WTC11 (cell line): ENCODE measurements around the gene LRRC4. TPM values are rescaled to one million over a fixed set of nuclear protein-coding genes. Genes with fewer than 3 reads are reported as not detected.
A peak's percentile ranks its signal among the peaks of the same experiment; 100 is the strongest.

ENCODE experiments used
- ATAC-seq: fragments of 200-7000 bp; cut with Tn5 transposase; 2 replicates; pipeline ENCODE4 v1.10.0; 2021; ENCODE audit warnings: mild to moderate bottlenecking, moderate library complexity
- CTCF ChIA-PET: fragments of 300-600 bp; sonication (Branson Sonifier 250); formaldehyde crosslinking; loops from one replicate; lab custom pipeline; 2021; ENCODE audit warnings: antibody characterized with exemption; lab: Charles Lee
- POLR2A ChIA-PET: fragments of 350-600 bp; sonication (Branson Sonifier 250); formaldehyde crosslinking; loops from one replicate; lab custom pipeline; 2021; ENCODE audit warnings: antibody characterized with exemption; lab: Charles Lee
- DNase-seq: peaks from one replicate; pipeline ENCODE4 v3.0.0; 2021; ENCODE audit warnings: low spot score
- H3K27ac Mint-ChIP-seq: 2 replicates; pipeline ENCODE4 v1.8.0; 2021; ENCODE audit warnings: mixed read lengths
- H3K27me3 Mint-ChIP-seq: 2 replicates; pipeline ENCODE4 v1.8.0; 2021; ENCODE audit warnings: low read depth, mild to moderate bottlenecking, moderate library complexity, mixed read lengths
- H3K36me3 Mint-ChIP-seq: 2 replicates; pipeline ENCODE4 v1.8.0; 2021; ENCODE audit warnings: mixed read lengths
- H3K4me1 Mint-ChIP-seq: 2 replicates; pipeline ENCODE4 v1.8.0; 2022; ENCODE audit warnings: mixed read lengths
- H3K4me3 Mint-ChIP-seq: 2 replicates; pipeline ENCODE4 v1.8.0; 2021; ENCODE audit warnings: mild to moderate bottlenecking, moderate library complexity, mixed read lengths
- H3K9me3 Mint-ChIP-seq: 2 replicates; pipeline ENCODE4 v1.8.0; 2021; ENCODE audit warnings: mixed read lengths
- GRHL2 ChIP-seq: fragments of 250-450 bp; sonication (Bioruptor Pico); IDR thresholded peaks from 2 replicates; pipeline ENCODE4 v1.8.0; 2022; ENCODE audit warnings: mild to moderate bottlenecking, moderate library complexity; ENCODE audit not compliant: insufficient replicate concordance, severe bottlenecking
- HMGA2 ChIP-seq: fragments of 250-450 bp; sonication (Bioruptor Pico); IDR thresholded peaks from 2 replicates; pipeline ENCODE4 v1.4.0; 2021; ENCODE audit warnings: mild to moderate bottlenecking, moderate library complexity
- MYBL2 ChIP-seq: sonication (generic); formaldehyde crosslinking; IDR thresholded peaks from 2 replicates; pipeline ENCODE4 v1.8.1; 2023; ENCODE audit warnings: mild to moderate bottlenecking, moderate library complexity, missing genetic modification reagents
- NR2C2 ChIP-seq: sonication (generic); formaldehyde crosslinking; IDR thresholded peaks from 2 replicates; pipeline ENCODE4 v1.8.0; 2022; ENCODE audit warnings: mild to moderate bottlenecking, missing genetic modification reagents
- OVOL2 ChIP-seq: fragments of 250-450 bp; sonication (Bioruptor Pico); IDR thresholded peaks from 2 replicates; pipeline ENCODE4 v1.9.0; 2021; ENCODE audit warnings: mild to moderate bottlenecking, borderline replicate concordance
- RORB ChIP-seq: fragments of 250-450 bp; sonication (Bioruptor Pico); IDR thresholded peaks from 2 replicates; pipeline ENCODE4 v1.9.0; 2021; ENCODE audit warnings: mild to moderate bottlenecking
- TP53 ChIP-seq: sonication (generic); formaldehyde crosslinking; IDR thresholded peaks from 2 replicates; pipeline ENCODE4 v1.8.1; 2023; ENCODE audit warnings: mild to moderate bottlenecking, missing genetic modification reagents
- ZNF121 ChIP-seq: sonication (generic); formaldehyde crosslinking; IDR thresholded peaks from 2 replicates; pipeline ENCODE4 v1.8.0; 2023; ENCODE audit warnings: missing genetic modification reagents
- ZNF232 ChIP-seq: sonication (generic); formaldehyde crosslinking; IDR thresholded peaks from 2 replicates; pipeline ENCODE4 v1.8.0; 2022; ENCODE audit warnings: mild to moderate bottlenecking, missing genetic modification reagents
- ZNF423 ChIP-seq: fragments of 250-450 bp; sonication (Bioruptor Pico); IDR thresholded peaks from 2 replicates; pipeline ENCODE4 v2.1.2; 2022; ENCODE audit warnings: mild to moderate bottlenecking, moderate library complexity
- total RNA-seq: library from RNA; stranded (reverse); gene quantifications from 3 replicates; pipeline ENCODE4 v1.2.3, GENCODE V29; 2021
- TF ChIP-seq, protein P1 (sequence below): fragments of 250-450 bp; sonication (Bioruptor Pico); conservative IDR thresholded peaks from 2 replicates; pipeline ENCODE4 v1.9.0; 2021; ENCODE audit warnings: mild to moderate bottlenecking
- TF ChIP-seq, protein P2 (sequence below): sonication (generic); formaldehyde crosslinking; IDR thresholded peaks from 2 replicates; pipeline ENCODE4 v1.8.1; 2022; ENCODE audit warnings: missing genetic modification reagents, borderline replicate concordance
- TF ChIP-seq, protein P3 (sequence below): sonication (generic); formaldehyde crosslinking; IDR thresholded peaks from 2 replicates; pipeline ENCODE4 v1.8.0; 2023; ENCODE audit warnings: missing genetic modification reagents
- TF ChIP-seq, protein P4 (sequence below): fragments of 250-450 bp; sonication (Bioruptor Pico); IDR thresholded peaks from 2 replicates; pipeline ENCODE4 v1.9.0; 2021; ENCODE audit warnings: mild to moderate bottlenecking
- TF ChIP-seq, protein P5 (sequence below): sonication (generic); formaldehyde crosslinking; IDR thresholded peaks from 2 replicates; pipeline ENCODE4 v1.8.1; 2022; ENCODE audit warnings: mild to moderate bottlenecking, missing genetic modification reagents, moderate library complexity, borderline replicate concordance
- TF ChIP-seq, protein P6 (sequence below): sonication (generic); formaldehyde crosslinking; IDR thresholded peaks from 2 replicates; pipeline ENCODE4 v1.8.1; 2023; ENCODE audit warnings: mild to moderate bottlenecking, missing genetic modification reagents, borderline replicate concordance
- TF ChIP-seq, protein P7 (sequence below): sonication (generic); formaldehyde crosslinking; conservative IDR thresholded peaks from 2 replicates; pipeline ENCODE4 v1.8.1; 2023; ENCODE audit warnings: mild to moderate bottlenecking, low read depth, missing genetic modification reagents, moderate library complexity

The LRRC4 gene
- total RNA-seq, 1 experiment from 2014 or later: 14.9 TPM

DNA sequence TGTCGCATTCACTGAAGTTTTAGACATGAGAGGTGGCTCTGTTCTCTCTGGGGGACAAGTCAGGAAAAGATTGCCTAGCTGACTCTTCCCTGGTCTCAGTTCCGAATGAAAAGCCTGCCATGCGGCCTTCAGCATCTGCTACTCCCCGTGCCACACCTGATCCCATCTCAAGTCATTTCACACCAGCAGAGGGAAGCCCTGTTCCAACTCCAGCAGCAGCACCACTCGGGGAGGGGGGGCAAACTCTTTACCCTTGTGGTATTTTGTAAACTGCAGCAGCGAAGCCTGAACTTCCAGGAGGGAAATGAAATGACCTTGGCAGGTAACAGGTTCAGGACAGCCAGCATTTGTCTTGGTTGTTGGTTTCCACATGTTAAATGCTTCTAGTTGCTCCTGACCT lies 13.8 kb downstream of the LRRC4 start (continued):
- TF ChIP-seq, protein P1, sequence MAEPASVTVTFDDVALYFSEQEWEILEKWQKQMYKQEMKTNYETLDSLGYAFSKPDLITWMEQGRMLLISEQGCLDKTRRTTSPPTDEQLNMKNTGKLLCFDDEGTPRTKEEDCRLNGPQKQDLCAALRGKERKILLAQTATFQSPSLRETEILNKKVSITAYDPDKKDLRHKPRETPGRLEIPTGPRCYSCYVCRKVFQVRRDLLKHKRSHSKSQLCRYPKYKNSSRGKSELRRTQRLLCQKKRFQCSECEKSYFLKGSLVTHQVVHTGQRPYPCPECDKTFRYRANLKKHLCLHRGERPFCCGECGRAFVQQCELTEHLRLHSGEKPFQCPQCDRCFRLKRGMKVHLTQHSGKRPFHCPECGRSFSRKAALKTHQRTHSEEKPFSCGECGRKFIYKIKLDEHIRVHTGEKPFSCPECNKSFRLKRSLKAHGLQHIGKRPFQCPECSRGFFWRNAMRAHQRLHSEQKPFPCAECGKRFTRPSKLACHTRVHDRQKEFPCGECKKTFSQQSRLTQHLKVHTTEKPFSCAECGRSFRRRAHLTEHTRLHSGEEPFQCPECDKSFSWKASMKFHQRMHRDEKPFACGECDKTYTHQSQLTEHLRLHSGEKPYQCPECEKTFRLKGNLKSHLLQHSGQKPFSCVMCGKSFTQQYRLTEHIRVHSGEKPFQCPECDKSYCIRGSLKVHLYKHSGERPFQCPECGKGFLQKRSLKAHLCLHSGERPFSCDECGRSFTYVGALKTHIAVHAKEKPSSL (CRISPR knock-in tag): no peak
- TF ChIP-seq, protein P2, sequence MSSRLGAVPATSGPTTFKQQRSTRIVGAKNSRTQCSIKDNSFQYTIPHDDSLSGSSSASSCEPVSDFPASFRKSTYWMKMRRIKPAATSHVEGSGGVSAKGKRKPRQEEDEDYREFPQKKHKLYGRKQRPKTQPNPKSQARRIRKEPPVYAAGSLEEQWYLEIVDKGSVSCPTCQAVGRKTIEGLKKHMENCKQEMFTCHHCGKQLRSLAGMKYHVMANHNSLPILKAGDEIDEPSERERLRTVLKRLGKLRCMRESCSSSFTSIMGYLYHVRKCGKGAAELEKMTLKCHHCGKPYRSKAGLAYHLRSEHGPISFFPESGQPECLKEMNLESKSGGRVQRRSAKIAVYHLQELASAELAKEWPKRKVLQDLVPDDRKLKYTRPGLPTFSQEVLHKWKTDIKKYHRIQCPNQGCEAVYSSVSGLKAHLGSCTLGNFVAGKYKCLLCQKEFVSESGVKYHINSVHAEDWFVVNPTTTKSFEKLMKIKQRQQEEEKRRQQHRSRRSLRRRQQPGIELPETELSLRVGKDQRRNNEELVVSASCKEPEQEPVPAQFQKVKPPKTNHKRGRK (CRISPR knock-in tag): no peak
- TF ChIP-seq, protein P3, sequence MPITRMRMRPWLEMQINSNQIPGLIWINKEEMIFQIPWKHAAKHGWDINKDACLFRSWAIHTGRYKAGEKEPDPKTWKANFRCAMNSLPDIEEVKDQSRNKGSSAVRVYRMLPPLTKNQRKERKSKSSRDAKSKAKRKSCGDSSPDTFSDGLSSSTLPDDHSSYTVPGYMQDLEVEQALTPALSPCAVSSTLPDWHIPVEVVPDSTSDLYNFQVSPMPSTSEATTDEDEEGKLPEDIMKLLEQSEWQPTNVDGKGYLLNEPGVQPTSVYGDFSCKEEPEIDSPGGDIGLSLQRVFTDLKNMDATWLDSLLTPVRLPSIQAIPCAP (CRISPR knock-in tag): no peak
- TF ChIP-seq, protein P4, sequence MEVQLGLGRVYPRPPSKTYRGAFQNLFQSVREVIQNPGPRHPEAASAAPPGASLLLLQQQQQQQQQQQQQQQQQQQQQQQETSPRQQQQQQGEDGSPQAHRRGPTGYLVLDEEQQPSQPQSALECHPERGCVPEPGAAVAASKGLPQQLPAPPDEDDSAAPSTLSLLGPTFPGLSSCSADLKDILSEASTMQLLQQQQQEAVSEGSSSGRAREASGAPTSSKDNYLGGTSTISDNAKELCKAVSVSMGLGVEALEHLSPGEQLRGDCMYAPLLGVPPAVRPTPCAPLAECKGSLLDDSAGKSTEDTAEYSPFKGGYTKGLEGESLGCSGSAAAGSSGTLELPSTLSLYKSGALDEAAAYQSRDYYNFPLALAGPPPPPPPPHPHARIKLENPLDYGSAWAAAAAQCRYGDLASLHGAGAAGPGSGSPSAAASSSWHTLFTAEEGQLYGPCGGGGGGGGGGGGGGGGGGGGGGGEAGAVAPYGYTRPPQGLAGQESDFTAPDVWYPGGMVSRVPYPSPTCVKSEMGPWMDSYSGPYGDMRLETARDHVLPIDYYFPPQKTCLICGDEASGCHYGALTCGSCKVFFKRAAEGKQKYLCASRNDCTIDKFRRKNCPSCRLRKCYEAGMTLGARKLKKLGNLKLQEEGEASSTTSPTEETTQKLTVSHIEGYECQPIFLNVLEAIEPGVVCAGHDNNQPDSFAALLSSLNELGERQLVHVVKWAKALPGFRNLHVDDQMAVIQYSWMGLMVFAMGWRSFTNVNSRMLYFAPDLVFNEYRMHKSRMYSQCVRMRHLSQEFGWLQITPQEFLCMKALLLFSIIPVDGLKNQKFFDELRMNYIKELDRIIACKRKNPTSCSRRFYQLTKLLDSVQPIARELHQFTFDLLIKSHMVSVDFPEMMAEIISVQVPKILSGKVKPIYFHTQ (CRISPR knock-in tag): no peak
- TF ChIP-seq OVOL2 (no peak), ZNF121 (CRISPR knock-in tag) (no peak)
- TF ChIP-seq, protein P5, sequence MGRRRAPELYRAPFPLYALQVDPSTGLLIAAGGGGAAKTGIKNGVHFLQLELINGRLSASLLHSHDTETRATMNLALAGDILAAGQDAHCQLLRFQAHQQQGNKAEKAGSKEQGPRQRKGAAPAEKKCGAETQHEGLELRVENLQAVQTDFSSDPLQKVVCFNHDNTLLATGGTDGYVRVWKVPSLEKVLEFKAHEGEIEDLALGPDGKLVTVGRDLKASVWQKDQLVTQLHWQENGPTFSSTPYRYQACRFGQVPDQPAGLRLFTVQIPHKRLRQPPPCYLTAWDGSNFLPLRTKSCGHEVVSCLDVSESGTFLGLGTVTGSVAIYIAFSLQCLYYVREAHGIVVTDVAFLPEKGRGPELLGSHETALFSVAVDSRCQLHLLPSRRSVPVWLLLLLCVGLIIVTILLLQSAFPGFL (CRISPR knock-in tag): no peak

DNA sequence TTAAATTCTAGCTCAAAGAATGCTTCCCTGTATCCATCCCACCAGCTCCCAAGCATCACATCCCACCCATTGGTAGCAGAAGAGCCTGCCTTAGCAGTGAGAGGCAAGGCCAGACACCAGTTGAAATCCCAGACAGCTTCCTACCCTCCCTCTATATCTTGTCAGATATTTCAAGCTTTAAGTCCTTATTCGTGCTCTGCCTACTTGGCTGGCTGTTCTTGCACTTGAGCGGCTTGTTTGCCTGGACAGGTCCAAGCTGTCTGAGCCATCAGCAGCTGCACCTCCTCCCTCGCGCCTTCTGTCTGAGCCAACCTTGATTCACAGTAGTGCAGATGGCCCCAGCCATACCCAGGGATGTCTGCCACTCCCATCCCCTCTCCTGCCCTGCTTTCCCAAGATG lies 16.4 kb downstream of the LRRC4 start:
- no peak for DNase-seq
- Mint-ChIP-seq H3K4me3 (no peak overlapping the region), H3K27me3 (no peaks in the 10 kb centered on the region), H3K4me1 (peaks cover 76% of the 10 kb centered on the region), H3K36me3 (no peaks in the 10 kb centered on the region; the same call in 1 of the 2 replicates), H3K27ac (peak overlapping the region; percentile 73; the same call in 1 of the 2 replicates), H3K9me3 (no peaks in the 10 kb centered on the region)
- no peak for ATAC-seq
- POLR2A ChIA-PET: no interaction called here
- CTCF ChIA-PET: no interaction called here
- TF ChIP-seq OVOL2: no peak
- no peak for TF ChIP-seq ZNF232 (CRISPR knock-in tag)
- no peak for TF ChIP-seq HMGA2 (CRISPR knock-in tag)
- no peak for TF ChIP-seq RORB
- TF ChIP-seq, protein P6, sequence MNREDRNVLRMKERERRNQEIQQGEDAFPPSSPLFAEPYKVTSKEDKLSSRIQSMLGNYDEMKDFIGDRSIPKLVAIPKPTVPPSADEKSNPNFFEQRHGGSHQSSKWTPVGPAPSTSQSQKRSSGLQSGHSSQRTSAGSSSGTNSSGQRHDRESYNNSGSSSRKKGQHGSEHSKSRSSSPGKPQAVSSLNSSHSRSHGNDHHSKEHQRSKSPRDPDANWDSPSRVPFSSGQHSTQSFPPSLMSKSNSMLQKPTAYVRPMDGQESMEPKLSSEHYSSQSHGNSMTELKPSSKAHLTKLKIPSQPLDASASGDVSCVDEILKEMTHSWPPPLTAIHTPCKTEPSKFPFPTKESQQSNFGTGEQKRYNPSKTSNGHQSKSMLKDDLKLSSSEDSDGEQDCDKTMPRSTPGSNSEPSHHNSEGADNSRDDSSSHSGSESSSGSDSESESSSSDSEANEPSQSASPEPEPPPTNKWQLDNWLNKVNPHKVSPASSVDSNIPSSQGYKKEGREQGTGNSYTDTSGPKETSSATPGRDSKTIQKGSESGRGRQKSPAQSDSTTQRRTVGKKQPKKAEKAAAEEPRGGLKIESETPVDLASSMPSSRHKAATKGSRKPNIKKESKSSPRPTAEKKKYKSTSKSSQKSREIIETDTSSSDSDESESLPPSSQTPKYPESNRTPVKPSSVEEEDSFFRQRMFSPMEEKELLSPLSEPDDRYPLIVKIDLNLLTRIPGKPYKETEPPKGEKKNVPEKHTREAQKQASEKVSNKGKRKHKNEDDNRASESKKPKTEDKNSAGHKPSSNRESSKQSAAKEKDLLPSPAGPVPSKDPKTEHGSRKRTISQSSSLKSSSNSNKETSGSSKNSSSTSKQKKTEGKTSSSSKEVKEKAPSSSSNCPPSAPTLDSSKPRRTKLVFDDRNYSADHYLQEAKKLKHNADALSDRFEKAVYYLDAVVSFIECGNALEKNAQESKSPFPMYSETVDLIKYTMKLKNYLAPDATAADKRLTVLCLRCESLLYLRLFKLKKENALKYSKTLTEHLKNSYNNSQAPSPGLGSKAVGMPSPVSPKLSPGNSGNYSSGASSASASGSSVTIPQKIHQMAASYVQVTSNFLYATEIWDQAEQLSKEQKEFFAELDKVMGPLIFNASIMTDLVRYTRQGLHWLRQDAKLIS: no peak
- no peak for TF ChIP-seq NR2C2
- TF ChIP-seq MYBL2 (CRISPR knock-in tag): no peak
- TF ChIP-seq TP53: no peak
- no peak for TF ChIP-seq GRHL2 (CRISPR knock-in tag)
- TF ChIP-seq, protein P7, sequence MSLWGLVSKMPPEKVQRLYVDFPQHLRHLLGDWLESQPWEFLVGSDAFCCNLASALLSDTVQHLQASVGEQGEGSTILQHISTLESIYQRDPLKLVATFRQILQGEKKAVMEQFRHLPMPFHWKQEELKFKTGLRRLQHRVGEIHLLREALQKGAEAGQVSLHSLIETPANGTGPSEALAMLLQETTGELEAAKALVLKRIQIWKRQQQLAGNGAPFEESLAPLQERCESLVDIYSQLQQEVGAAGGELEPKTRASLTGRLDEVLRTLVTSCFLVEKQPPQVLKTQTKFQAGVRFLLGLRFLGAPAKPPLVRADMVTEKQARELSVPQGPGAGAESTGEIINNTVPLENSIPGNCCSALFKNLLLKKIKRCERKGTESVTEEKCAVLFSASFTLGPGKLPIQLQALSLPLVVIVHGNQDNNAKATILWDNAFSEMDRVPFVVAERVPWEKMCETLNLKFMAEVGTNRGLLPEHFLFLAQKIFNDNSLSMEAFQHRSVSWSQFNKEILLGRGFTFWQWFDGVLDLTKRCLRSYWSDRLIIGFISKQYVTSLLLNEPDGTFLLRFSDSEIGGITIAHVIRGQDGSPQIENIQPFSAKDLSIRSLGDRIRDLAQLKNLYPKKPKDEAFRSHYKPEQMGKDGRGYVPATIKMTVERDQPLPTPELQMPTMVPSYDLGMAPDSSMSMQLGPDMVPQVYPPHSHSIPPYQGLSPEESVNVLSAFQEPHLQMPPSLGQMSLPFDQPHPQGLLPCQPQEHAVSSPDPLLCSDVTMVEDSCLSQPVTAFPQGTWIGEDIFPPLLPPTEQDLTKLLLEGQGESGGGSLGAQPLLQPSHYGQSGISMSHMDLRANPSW: no peak
- no peak for TF ChIP-seq ZNF423
- TF ChIP-seq, protein P1 (CRISPR knock-in tag): no peak
